CD14-positive monocyte (primary cell): ENCODE data around the gene YKT6. TPM values are rescaled to one million over a fixed set of nuclear protein-coding genes. Genes with fewer than 3 reads are reported as not detected.

Experiments used
- DNase-seq, 3 donors: peaks; one replicate each; pipeline ENCODE4 v3.0.0-alpha.2; 2011 to 2022
- H2AFZ ChIP-seq: 2 replicates; pipeline ENCODE4 v1.6.0; 2012; ENCODE audit warnings: mild to moderate bottlenecking, low read depth, low read length, inconsistent platforms; ENCODE audit not compliant: insufficient read depth, poor library complexity, severe bottlenecking
- H3K27ac ChIP-seq, 2 donors: 1 replicate in 1 of 2; 2 replicates in 1 of 2; pipeline ENCODE4 v1.5.1; 2012 to 2013; ENCODE audit warnings: low read length in 2 of 2, control low read depth in 1 of 2, inconsistent platforms in 1 of 2, low read depth in 1 of 2, mild to moderate bottlenecking in 1 of 2
- H3K27me3 ChIP-seq, 2 donors: one replicate each; pipeline versions ENCODE4 v1.6.0 to v1.6.1; 2011 to 2013; ENCODE audit warnings: low read length in 2 of 2; ENCODE audit not compliant: control insufficient read depth in 2 of 2, insufficient read depth in 2 of 2
- H3K36me3 ChIP-seq, 2 donors: replicated peaks in 1 of 2; 1 replicate in 1 of 2; 2 replicates in 1 of 2; pipeline versions ENCODE4 v1.5.1 to v1.6.1; 2012 to 2013; ENCODE audit warnings: low read length in 2 of 2, control low read depth in 1 of 2, inconsistent platforms in 1 of 2, mild to moderate bottlenecking in 1 of 2; ENCODE audit not compliant: insufficient read depth in 2 of 2, control insufficient read depth in 1 of 2
- H3K4me1 ChIP-seq, 2 donors: 1 replicate in 1 of 2; 2 replicates in 1 of 2; pipeline versions ENCODE4 v1.5.1 to v1.6.1; 2012 to 2013; ENCODE audit warnings: low read length in 2 of 2, control low read depth in 1 of 2, inconsistent platforms in 1 of 2, mild to moderate bottlenecking in 1 of 2, moderate library complexity in 1 of 2; ENCODE audit not compliant: insufficient read depth in 2 of 2, control insufficient read depth in 1 of 2
- H3K4me2 ChIP-seq: replicated peaks from 2 replicates; pipeline ENCODE3; 2012; ENCODE audit warnings: low read length, moderate library complexity, mild to moderate bottlenecking; ENCODE audit not compliant: poor library complexity, severe bottlenecking; ENCODE audit errors: extremely low read depth
- H3K4me3 ChIP-seq, 3 experiments: fragments of 200-600 bp in 1 of 3; sonication (generic) in 1 of 3; replicated peaks in 1 of 3; 1 replicate in 2 of 3; 2 replicates in 1 of 3; pipeline ENCODE4 v1.5.1; 2011 to 2013; ENCODE audit warnings: low read length in 3 of 3, mild to moderate bottlenecking in 3 of 3, control low read depth in 2 of 3, low read depth in 2 of 3, inconsistent platforms in 1 of 3, moderate library complexity in 1 of 3
- H3K79me2 ChIP-seq: 2 replicates; pipeline ENCODE4 v1.6.0; 2012; ENCODE audit warnings: mild to moderate bottlenecking, control low read depth, inconsistent platforms, low read length, moderate library complexity; ENCODE audit not compliant: insufficient read depth
- H3K9ac ChIP-seq: 2 replicates; pipeline ENCODE4 v1.6.0; 2017; ENCODE audit warnings: low read length, mild to moderate bottlenecking; ENCODE audit not compliant: insufficient read depth, poor library complexity, severe bottlenecking
- H3K9me3 ChIP-seq, 2 donors: replicated peaks in 1 of 2; 1 replicate in 1 of 2; 2 replicates in 1 of 2; pipeline versions ENCODE4 v1.5.1 to v1.6.1; 2012 to 2013; ENCODE audit warnings: low read length in 2 of 2, control low read depth in 1 of 2; ENCODE audit not compliant: control insufficient read depth in 1 of 2, insufficient read depth in 1 of 2
- H4K20me1 ChIP-seq: 2 replicates; pipeline ENCODE4 v1.6.0; 2012; ENCODE audit warnings: mild to moderate bottlenecking, low read length, control low read depth, moderate library complexity; ENCODE audit not compliant: insufficient read depth
- H3K27ac Mint-ChIP-seq, 7 donors: one replicate each; pipeline ENCODE4 v1.8.0; 2020; ENCODE audit warnings: mild to moderate bottlenecking in 7 of 7, mixed read lengths in 7 of 7, moderate library complexity in 6 of 7, inconsistent platforms in 2 of 7
- H3K27me3 Mint-ChIP-seq, 3 donors: one replicate each; pipeline ENCODE4 v1.8.0; 2021 to 2022; ENCODE audit warnings: low read depth in 3 of 3, mild to moderate bottlenecking in 3 of 3, mixed read lengths in 3 of 3, moderate library complexity in 3 of 3, inconsistent platforms in 1 of 3
- H3K36me3 Mint-ChIP-seq, 2 donors: one replicate each; pipeline ENCODE4 v1.8.0; 2020; ENCODE audit warnings: mixed read lengths in 2 of 2, inconsistent platforms in 1 of 2, mild to moderate bottlenecking in 1 of 2
- H3K4me1 Mint-ChIP-seq: one replicate; pipeline ENCODE4 v1.8.0; 2020; ENCODE audit warnings: mild to moderate bottlenecking, mixed read lengths
- H3K4me3 Mint-ChIP-seq, 2 donors: one replicate each; pipeline ENCODE4 v1.8.0; 2020; ENCODE audit warnings: mild to moderate bottlenecking in 2 of 2, mixed read lengths in 2 of 2, moderate library complexity in 1 of 2
- H3K9me3 Mint-ChIP-seq, 7 donors: one replicate each; pipeline ENCODE4 v1.8.0; 2020 to 2022; ENCODE audit warnings: mixed read lengths in 7 of 7, mild to moderate bottlenecking in 6 of 7, moderate library complexity in 6 of 7, inconsistent platforms in 2 of 7
- CTCF ChIP-seq: fragments of 200-600 bp; IDR thresholded peaks from one replicate; pipeline ENCODE4 v1.8.0; 2022; ENCODE audit warnings: antibody characterized with exemption, mild to moderate bottlenecking
- WGBS: methylation state at CpG from one replicate; pipeline ENCODE4 v1.1.5; 2013; ENCODE audit warnings: missing lambda C conversion rate; ENCODE audit not compliant: insufficient coverage; 5-methylcytosine and 5-hydroxymethylcytosine counted together
- intact Hi-C, 2 donors: fragments of 100-400 bp; cut with micrococcal nuclease; formaldehyde crosslinking; loops; one replicate each; pipeline versions ENCODE4 v1.15.0 to v1.15.1; 2023
- polyA plus RNA-seq, 3 donors: library from polyadenylated mRNA; depleted of rRNA in 1 of 3; unstranded in 2 of 3; stranded (reverse) in 1 of 3; fragments of 300-500 nt in 2 of 3; fragments of >200 nt in 1 of 3; fragmentation: Illumina TruSeq in 2 of 3; gene quantifications; 1 replicate in 2 of 3; 2 replicates in 1 of 3; pipeline ENCODE4 v1.2.3, GENCODE V29; 2012 to 2021

The YKT6 gene
- polyA plus RNA-seq, 3 donors: 26.4 to 45.7 (median 35.2) TPM

- intact Hi-C loops: no loop called here
- peak overlapping the region in 1 of 2 donors; percentile 41 for H3K27ac ChIP-seq
- no peak for DNase-seq
Observed at GRCh38 chr7:44213877-44214388, 13.2 kb downstream of the YKT6 start.

GRCh38 chr7:44215531-44215930, 14.8 kb downstream of the YKT6 start:
- Histone ChIP-seq H3K27ac (no peak overlapping the region), H3K4me2 (no peak overlapping the region), H2AFZ (no peak overlapping the region), H3K79me2 (no peaks in the 10 kb centered on the region), H3K9ac (no peak overlapping the region), H3K9me3 (no peaks in the 10 kb centered on the region), H3K4me3 (no peak overlapping the region), H4K20me1 (no peaks in the 10 kb centered on the region), H3K4me1 (no peaks in the 10 kb centered on the region), H3K36me3 (peaks cover 32 to 42% of the 10 kb centered on the region in 2 donors), H3K27me3 (no peaks in the 10 kb centered on the region)
- Mint-ChIP-seq H3K4me1 (peaks cover 5% of the 10 kb centered on the region), H3K36me3 (peaks cover 33 to 42% of the 10 kb centered on the region in 2 donors), H3K9me3 (peaks cover 0 to 1% (median 0%) of the 10 kb centered on the region in 7 donors), H3K27me3 (peaks cover 0 to 4% (median 2%) of the 10 kb centered on the region in 3 donors), H3K27ac (peak overlapping the region in 2 of 7 donors; percentile 38 to 56), H3K4me3 (no peak overlapping the region)
- no peak for DNase-seq
- intact Hi-C loops: no loop called here
- WGBS: 98% methylated on average over 7 of the region's 7 CpGs
- TF ChIP-seq CTCF: no peak

More at GRCh38 chr7:44213877-44214388, 13.2 kb downstream of the YKT6 start:
- H3K4me3 ChIP-seq: no peak overlapping the region
- H3K4me1 ChIP-seq: no peaks in the 10 kb centered on the region
- H3K4me2 ChIP-seq: no peak overlapping the region
- H2AFZ ChIP-seq: no peak overlapping the region
- no peak overlapping the region for H3K9ac ChIP-seq
- 80% methylated on average over 1 of the region's 9 CpGs for WGBS
- H3K36me3 Mint-ChIP-seq: peaks cover 47 to 57% of the 10 kb centered on the region in 2 donors
- H3K27me3 ChIP-seq: no peaks in the 10 kb centered on the region
- no peaks in the 10 kb centered on the region for H3K9me3 Mint-ChIP-seq
- H3K4me1 Mint-ChIP-seq: peaks cover 5% of the 10 kb centered on the region
- peaks cover 0 to 4% (median 2%) of the 10 kb centered on the region in 3 donors for H3K27me3 Mint-ChIP-seq
- no peaks in the 10 kb centered on the region for H4K20me1 ChIP-seq
- no peaks in the 10 kb centered on the region for H3K9me3 ChIP-seq
- TF ChIP-seq CTCF: no peak
- no peaks in the 10 kb centered on the region for H3K79me2 ChIP-seq
- no peak overlapping the region for H3K4me3 Mint-ChIP-seq
- H3K27ac Mint-ChIP-seq: peak overlapping the region in 4 of 7 donors; percentile 3 to 69 (median 47)
- H3K36me3 ChIP-seq: peaks cover 48 to 58% of the 10 kb centered on the region in 2 donors
